ACHN (cell line): Measurements from ENCODE around the gene NLRP3.
"Not testable (repeated sequence)": the region's sequence is repeated elsewhere in the genome, so short reads cannot be mapped to it uniquely, and the experiment has no call there.

Experiments used
- DNase-seq: peaks from one replicate; pipeline ENCODE4 v3.0.0-alpha.2; 2015
- in situ Hi-C: cut with HindIII; loops from 2 replicates; pipeline ENCODE4 v1.10.0; 2017; ENCODE audit warnings: low sequenced_read_pairs, low pct_ligation_motif_present, low pct_unique_long_range_greater_than_20kb

The NLRP3 gene

GRCh38 chr1:247415423-247416361, at the start of gene NLRP3:
NLRP3 (plus strand) TSS chr1:247416173; CDS start chr1:247418801, 2,628 bp downstream.
- peak; percentile 80 for DNase-seq
- in situ Hi-C loops = no loop called here

DNA sequence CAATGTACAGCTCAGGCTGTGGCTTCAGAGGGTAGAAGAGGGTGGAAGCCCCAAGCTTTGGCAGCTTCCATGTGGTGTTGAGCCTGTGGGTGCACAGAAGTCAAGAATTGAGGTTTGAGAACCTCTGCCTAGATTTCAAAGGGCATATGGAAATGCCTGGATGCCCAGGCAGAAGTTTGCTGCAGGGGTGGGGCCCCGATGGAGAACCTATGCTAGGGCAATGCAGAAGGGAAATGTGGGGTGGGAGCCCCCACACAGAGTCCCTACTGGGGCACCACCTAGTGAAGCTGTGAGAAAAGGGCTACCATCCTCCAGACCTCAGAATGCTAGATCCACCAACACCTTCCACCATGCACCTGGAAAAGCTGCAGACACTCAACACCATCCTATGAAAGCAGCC, 49.6 kb upstream of the NLRP3 start:
- in situ Hi-C loops, DNase-seq: not testable (repeated sequence)

GRCh38 chr1:247366926-247367645, 48.9 kb upstream of the NLRP3 start:
- DNase-seq = no peak
- in situ Hi-C loops = no loop called here

- in situ Hi-C loops = no loop called here
Observed at GRCh38 chr1:247367786-247368422, 48.1 kb upstream of the NLRP3 start.

DNA sequence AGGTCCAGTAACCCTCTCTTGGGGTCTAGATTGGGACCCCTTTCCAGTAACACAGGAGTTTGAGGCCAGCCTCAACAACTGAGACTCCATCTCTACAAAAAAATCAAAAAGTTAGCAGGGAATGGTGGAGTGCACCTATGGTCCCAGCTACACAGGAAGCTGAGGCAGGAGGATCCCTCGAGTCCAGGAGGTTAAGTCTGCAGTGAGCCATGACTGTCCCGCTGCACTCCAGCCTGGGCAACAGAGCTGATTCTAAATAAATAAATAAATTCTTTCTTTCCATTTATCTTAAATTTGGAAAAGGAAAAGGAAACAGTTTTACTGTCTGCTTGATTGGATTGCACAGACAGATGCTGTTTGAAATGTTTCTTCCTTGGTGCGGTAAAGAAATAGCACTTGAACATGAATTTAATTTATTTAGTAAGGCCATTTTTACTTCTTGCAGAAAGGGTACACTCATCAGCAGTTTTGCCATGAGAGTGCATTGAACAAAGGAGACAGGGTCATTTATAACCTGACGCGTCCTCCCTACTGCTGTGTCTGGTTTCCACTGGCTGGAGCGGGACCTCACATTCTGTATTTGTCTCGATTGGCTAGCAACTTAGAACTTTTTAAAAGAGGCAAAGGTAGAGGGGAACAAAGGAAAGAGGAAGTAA, 47.4 kb upstream of the NLRP3 start:
- in situ Hi-C loops = no loop called here
- no peak for DNase-seq

More at GRCh38 chr1:247367786-247368422, 48.1 kb upstream of the NLRP3 start:
- DNase-seq = no peak

- DNase-seq = no peak
- in situ Hi-C loops = no loop called here
Observed at GRCh38 chr1:247370786-247371732, 44.9 kb upstream of the NLRP3 start.

GRCh38 chr1:247371801-247372259, 44.1 kb upstream of the NLRP3 start:
- in situ Hi-C loops = no loop called here

DNA sequence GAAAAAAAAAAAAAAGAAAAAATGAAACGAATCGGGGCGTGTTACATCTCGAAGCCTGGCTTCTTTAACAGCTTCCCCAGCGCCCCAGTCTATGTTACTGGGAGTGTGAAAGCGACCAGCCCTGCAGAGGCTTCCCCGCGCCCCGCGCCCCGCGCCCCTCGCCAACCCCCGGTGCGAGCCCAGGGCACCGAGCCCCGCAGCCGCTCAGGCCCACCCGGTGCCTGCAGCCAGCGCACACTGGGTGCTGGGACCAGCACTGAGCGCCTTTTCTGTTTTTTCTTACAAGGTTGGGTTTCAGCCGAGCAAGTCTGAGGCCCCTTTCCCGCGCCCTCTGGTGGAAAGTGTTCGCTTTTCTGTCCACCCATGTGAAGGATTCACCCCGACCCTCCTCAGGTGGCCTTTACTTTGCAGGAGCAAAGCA, 42.2 kb upstream of the NLRP3 start:
- DNase-seq = no peak
- in situ Hi-C loops = no loop called here

More at GRCh38 chr1:247371801-247372259, 44.1 kb upstream of the NLRP3 start:
- no peak for DNase-seq

GRCh38 chr1:247374651-247375334, 41.2 kb upstream of the NLRP3 start:
- in situ Hi-C loops, DNase-seq: not testable (repeated sequence)

DNA sequence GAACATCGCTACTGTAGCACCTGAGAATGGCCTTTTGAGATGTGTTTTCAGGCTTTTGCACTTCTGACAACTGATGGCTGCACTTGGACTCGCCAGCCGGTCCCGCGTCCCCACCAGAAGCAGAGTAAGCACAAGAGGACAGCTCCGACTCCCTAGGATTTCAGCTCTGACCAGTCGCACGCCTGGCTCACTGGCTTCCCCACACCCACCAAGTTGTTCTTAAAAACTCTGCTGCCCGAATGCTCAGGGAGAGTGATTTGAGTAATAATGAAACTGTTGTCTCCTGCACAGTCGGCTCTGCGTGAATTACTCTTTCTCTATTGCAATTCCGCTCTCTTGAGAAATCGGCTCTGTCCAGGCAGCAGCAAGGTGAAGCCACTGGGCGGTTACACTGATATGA, 40.2 kb upstream of the NLRP3 start:
- DNase-seq = no peak
- in situ Hi-C loops = no loop called here

- in situ Hi-C loops = no loop called here
- no peak for DNase-seq
Observed at GRCh38 chr1:247376659-247377058, 39.3 kb upstream of the NLRP3 start.

DNA sequence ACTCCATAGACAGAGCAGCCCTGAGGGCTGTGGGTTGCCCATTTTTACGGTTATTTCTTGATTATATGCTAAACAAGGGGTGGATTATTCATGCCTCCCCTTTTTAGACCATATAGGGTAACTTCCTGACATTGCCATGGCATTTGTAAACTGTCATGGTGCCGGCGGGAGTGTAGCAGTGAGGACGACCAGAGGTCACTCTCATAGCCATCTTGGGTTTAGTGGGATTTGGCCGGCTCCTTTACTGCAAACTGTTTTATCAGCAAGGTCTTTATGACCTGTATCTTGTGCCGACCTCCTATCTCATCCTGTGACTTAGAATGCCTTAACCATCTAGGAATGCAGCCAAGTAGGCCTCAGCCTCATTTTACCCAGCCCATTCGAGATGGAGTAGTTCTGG, 38.3 kb upstream of the NLRP3 start:
- DNase-seq, in situ Hi-C loops: not testable (repeated sequence)

- in situ Hi-C loops = no loop called here
- no peak for DNase-seq
Observed at GRCh38 chr1:247378334-247379073, 37.5 kb upstream of the NLRP3 start.

GRCh38 chr1:247385283-247385682, 30.7 kb upstream of the NLRP3 start:
- in situ Hi-C loops = no loop called here
- no peak for DNase-seq

- in situ Hi-C loops = no loop called here
- DNase-seq = no peak
Observed at GRCh38 chr1:247386217-247386616, 29.8 kb upstream of the NLRP3 start.

GRCh38 chr1:247386687-247387086, 29.3 kb upstream of the NLRP3 start:
- no peak for DNase-seq
- in situ Hi-C loops = no loop called here
